Left kidney (tissue), 8 donors: ENCODE measurements around the gene USP54. TPM values are rescaled to one million over a fixed set of nuclear protein-coding genes. Genes with fewer than 3 reads are reported as not detected.
"Not testable (repeated sequence)": the region's sequence is repeated elsewhere in the genome, so short reads cannot be mapped to it uniquely, and the experiment has no call there.

Source experiments
- DNase-seq: peaks from one replicate; pipeline ENCODE4 v3.0.0-alpha.2; 2013
- long read RNA-seq, 8 donors: transcript quantifications; one replicate each; lab custom pipeline, GENCODE V29; 2026
- polyA plus RNA-seq: library from polyadenylated mRNA; unstranded; fragments of 120-200 nt; gene quantifications from one replicate; pipeline ENCODE4 v1.2.1, GENCODE V29; 2013; ENCODE audit not compliant: insufficient read length

Gene USP54
- 54.6 TPM for polyA plus RNA-seq
- long read RNA-seq, donor 1 = 0 reads
- long read RNA-seq, donor 2 = 0 reads
- long read RNA-seq, donor 3, partial matches to known transcripts = 7 of 7 reads
- long read RNA-seq, donor 3, other reads (novel, unspliced or antisense) = 0 of 7 reads
- long read RNA-seq, donor 4, partial matches to known transcripts = 0 of 1 reads
- long read RNA-seq, donor 4, other reads (novel, unspliced or antisense) = 0 of 1 reads
- long read RNA-seq, donor 5, partial matches to known transcripts = 0 of 1 reads
- long read RNA-seq, donor 5, other reads (novel, unspliced or antisense) = 0 of 1 reads
- long read RNA-seq, donor 6, partial matches to known transcripts = 0 of 1 reads
- long read RNA-seq, donor 6, other reads (novel, unspliced or antisense) = 0 of 1 reads
- long read RNA-seq, donor 7 = 0 reads
- long read RNA-seq, donor 8, partial matches to known transcripts = 0 of 1 reads
- long read RNA-seq, donor 8, other reads (novel, unspliced or antisense) = 0 of 1 reads

- DNase-seq = peak; percentile 37
Observed at GRCh38 chr10:73590881-73591799, at the start of gene USP54. Gene USP54, minus strand, starts transcription at chr10:73591342. Its CDS starts 15,684 bp downstream, at chr10:73575658.

- DNase-seq = no peak
Observed at GRCh38 chr10:73639286-73639685, 48.1 kb upstream of the USP54 start.

- DNase-seq = no peak
Observed at GRCh38 chr10:73635781-73636180, 44.6 kb upstream of the USP54 start.

- no peak for DNase-seq
Observed at GRCh38 chr10:73634421-73634820, 43.3 kb upstream of the USP54 start.

- no peak for DNase-seq
Observed at GRCh38 chr10:73629165-73629564, 38.0 kb upstream of the USP54 start.

GRCh38 chr10:73628405-73628804, 37.3 kb upstream of the USP54 start:
- DNase-seq = no peak

GRCh38 chr10:73627300-73627699, 36.2 kb upstream of the USP54 start:
- no peak for DNase-seq

GRCh38 chr10:73625884-73626752, 35.0 kb upstream of the USP54 start:
- DNase-seq = peak; percentile 99

- DNase-seq = no peak
Observed at GRCh38 chr10:73625004-73625883, 34.1 kb upstream of the USP54 start.

- no peak for DNase-seq
Observed at GRCh38 chr10:73623056-73623455, 31.9 kb upstream of the USP54 start.

- not testable (repeated sequence) for DNase-seq
Observed at GRCh38 chr10:73620974-73621373, 29.8 kb upstream of the USP54 start.

GRCh38 chr10:73617143-73617542, 26.0 kb upstream of the USP54 start:
- DNase-seq = not testable (repeated sequence)

GRCh38 chr10:73614720-73615119, 23.6 kb upstream of the USP54 start:
- no peak for DNase-seq

- DNase-seq = no peak
Observed at GRCh38 chr10:73609116-73609515, 18.0 kb upstream of the USP54 start.

GRCh38 chr10:73601486-73601921, 10.4 kb upstream of the USP54 start:
- peak; percentile 44 for DNase-seq

GRCh38 chr10:73597346-73597745, 6.2 kb upstream of the USP54 start:
- no peak for DNase-seq

- DNase-seq = no peak
Observed at GRCh38 chr10:73593812-73594211, 2.7 kb upstream of the USP54 start.

- no peak for DNase-seq
Observed at GRCh38 chr10:73593110-73593509, 2.0 kb upstream of the USP54 start.

- peak; percentile 81 for DNase-seq
Observed at GRCh38 chr10:73591935-73592699, 975 bp upstream of the USP54 start.
